Esophagus muscularis mucosa (tissue), 4 donors: ENCODE measurements around the gene TOP2A. TPM values are rescaled to one million over a fixed set of nuclear protein-coding genes. Genes with fewer than 3 reads are reported as not detected.
"Not testable (repeated sequence)": the region's sequence is repeated elsewhere in the genome, so short reads cannot be mapped to it uniquely, and the experiment has no call there.

Experiments used
- DNase-seq: peaks from one replicate; pipeline ENCODE4 v3.0.0-alpha.2; 2017; ENCODE audit errors: extremely low spot score
- H3K27ac ChIP-seq, 4 donors: fragments of 200-600 bp; sonication (generic); replicated peaks in 1 of 4; 1 replicate in 3 of 4; 2 replicates in 1 of 4; pipeline ENCODE4 v1.5.1; 2016 to 2019; ENCODE audit warnings: mild to moderate bottlenecking in 1 of 4
- H3K27me3 ChIP-seq, 4 donors: fragments of 200-600 bp; sonication (generic); one replicate each; pipeline versions ENCODE4 v1.5.1 to v1.6.0; 2016 to 2019
- H3K36me3 ChIP-seq, 4 donors: fragments of 200-600 bp; sonication (generic); one replicate each; pipeline ENCODE4 v1.5.1; 2016 to 2019
- H3K4me1 ChIP-seq, 4 donors: fragments of 200-600 bp; sonication (generic); one replicate each; pipeline ENCODE4 v1.5.1; 2016 to 2019
- H3K4me3 ChIP-seq, 4 donors: fragments of 200-600 bp; sonication (generic); 1 replicate in 2 of 4; 2 replicates in 2 of 4; pipeline ENCODE4 v1.5.1; 2016 to 2019; ENCODE audit warnings: mild to moderate bottlenecking in 4 of 4, moderate library complexity in 1 of 4
- H3K9me3 ChIP-seq, 4 donors: fragments of 200-600 bp; sonication (generic); 1 replicate in 3 of 4; 2 replicates in 1 of 4; pipeline ENCODE4 v1.5.1; 2016 to 2019
- CTCF ChIP-seq, 3 experiments: fragments of 200-600 bp in 2 of 3; fragments of 450-650 bp in 1 of 3; sonication (generic) in 2 of 3; IDR thresholded peaks; one replicate each; pipeline ENCODE4 v1.5.1; 2017 to 2019; ENCODE audit warnings: antibody characterized with exemption in 3 of 3, mild to moderate bottlenecking in 2 of 3, moderate library complexity in 1 of 3
- EP300 ChIP-seq: sonication (generic); formaldehyde crosslinking; IDR thresholded peaks from one replicate; pipeline ENCODE4 v1.6.1; 2017; ENCODE audit warnings: antibody characterized with exemption
- POLR2A ChIP-seq: fragments of 450-650 bp; IDR thresholded peaks from one replicate; pipeline ENCODE4 v1.6.1; 2017; ENCODE audit warnings: antibody characterized with exemption, moderate library complexity, mild to moderate bottlenecking, low read depth
- POLR2AphosphoS5 ChIP-seq, 2 donors: sonication (generic); formaldehyde crosslinking; IDR thresholded peaks; one replicate each; pipeline ENCODE4 v1.6.1; 2017; ENCODE audit warnings: antibody characterized with exemption in 2 of 2
- WGBS: methylation state at CpG from one replicate; pipeline ENCODE4 v1.1.5; 2018; 5-methylcytosine and 5-hydroxymethylcytosine counted together
- intact Hi-C: fragments of 100-400 bp; cut with DNase I; formaldehyde crosslinking; loops from one replicate; pipeline ENCODE4 v1.15.1; 2023
- total RNA-seq, 4 donors: library from RNA; depleted of rRNA; stranded (reverse); fragments of >200 nt; gene quantifications; one replicate each; pipeline versions ENCODE4 v1.1.0 to v1.2.1, GENCODE V29; 2016

TOP2A gene
- total RNA-seq, 4 donors from 2014 or later = under 0.01 to 1.4 (median 0.30) TPM

- WGBS = 93% methylated on average over 2 of the region's 2 CpGs
- TF ChIP-seq EP300 (no peak), CTCF (IDR thresholded peaks at IDR 0.05) (no peak), POLR2AphosphoS5 (IDR thresholded peaks at IDR 0.05) (no peak), POLR2A (no peak)
- Histone ChIP-seq H3K27me3 (no peaks in the 10 kb centered on the region), H3K9me3 (no peaks in the 10 kb centered on the region), H3K4me1 (no peaks in the 10 kb centered on the region), H3K27ac (no peak overlapping the region), H3K4me3 (no peak overlapping the region), H3K36me3 (no peaks in the 10 kb centered on the region)
- intact Hi-C loops = loop anchor here (5.0 kb wide), 1 partner anchor 40 kb away; no protein-coding TSS in a partner anchor
- DNase-seq = no peak
Observed at GRCh38 chr17:40372031-40372430, 45.7 kb downstream of the TOP2A start.

GRCh38 chr17:40371261-40371929 is 46.3 kb downstream of the TOP2A start:
- H3K27me3 ChIP-seq = no peaks in the 10 kb centered on the region
- no peak for DNase-seq
- TF ChIP-seq POLR2A (no peak), CTCF (IDR thresholded peaks at IDR 0.05) (no peak), EP300 (no peak)
- H3K4me3 ChIP-seq = no peak overlapping the region
- intact Hi-C loops = loop anchor here (5.0 kb wide), 1 partner anchor 41 kb away; no protein-coding TSS in a partner anchor
- H3K9me3 ChIP-seq = no peaks in the 10 kb centered on the region
- WGBS = 86% methylated on average over 16 of the region's 16 CpGs
- no peak overlapping the region for H3K27ac ChIP-seq
- H3K4me1 ChIP-seq = no peaks in the 10 kb centered on the region
- H3K36me3 ChIP-seq = no peaks in the 10 kb centered on the region

GRCh38 chr17:40369923-40370322 is 47.8 kb downstream of the TOP2A start:
- Histone ChIP-seq H3K9me3 (no peaks in the 10 kb centered on the region), H3K4me1 (peaks cover 0 to under 1% (median 0%) of the 10 kb centered on the region in 4 donors), H3K36me3 (no peaks in the 10 kb centered on the region), H3K27me3 (no peaks in the 10 kb centered on the region), H3K4me3 (no peak overlapping the region), H3K27ac (no peak overlapping the region)
- intact Hi-C loops = loop anchor here (5.0 kb wide), 1 partner anchor 42 kb away; no protein-coding TSS in a partner anchor
- TF ChIP-seq POLR2AphosphoS5 (IDR thresholded peaks at IDR 0.05) (no peak), EP300 (no peak), CTCF (IDR thresholded peaks at IDR 0.05) (no peak), POLR2A (no peak)
- no peak for DNase-seq
- WGBS = 92% methylated on average over 7 of the region's 7 CpGs

- H3K4me3 ChIP-seq, H3K9me3 ChIP-seq, H3K27me3 ChIP-seq, H3K27ac ChIP-seq, H3K36me3 ChIP-seq, DNase-seq, intact Hi-C loops: not testable (repeated sequence)
- 94% methylated on average over 9 of the region's 9 CpGs for WGBS
- H3K4me1 ChIP-seq = peaks cover 4 to 20% (median 17%) of the 10 kb centered on the region in 4 donors
Observed at GRCh38 chr17:40367728-40368127, 50.0 kb downstream of the TOP2A start.

GRCh38 chr17:40366861-40367518 is 50.7 kb downstream of the TOP2A start:
- no peak overlapping the region for H3K4me3 ChIP-seq
- intact Hi-C loops = no loop called here
- no peak for TF ChIP-seq EP300
- TF ChIP-seq CTCF (IDR thresholded peaks at IDR 0.05) = no peak
- TF ChIP-seq POLR2A = no peak
- no peak for TF ChIP-seq POLR2AphosphoS5 (IDR thresholded peaks at IDR 0.05)
- H3K4me1 ChIP-seq = peaks cover 10 to 28% (median 21%) of the 10 kb centered on the region in 4 donors
- no peaks in the 10 kb centered on the region for H3K36me3 ChIP-seq
- WGBS = 87% methylated on average over 15 of the region's 17 CpGs
- DNase-seq = no peak
- H3K27ac ChIP-seq = no peak overlapping the region
- H3K9me3 ChIP-seq = no peaks in the 10 kb centered on the region
- peaks cover 0 to 8% (median 0%) of the 10 kb centered on the region in 4 donors for H3K27me3 ChIP-seq
